SU-DHL-6 (cell line): ENCODE data around the gene LHX4.

Experiments
- H2AFZ ChIP-seq: fragments of 200-600 bp; sonication (generic); 2 replicates; pipeline ENCODE4 v1.6.1; 2014; ENCODE audit warnings: low read depth, mild to moderate bottlenecking, moderate library complexity, mixed read lengths, antibody characterized with exemption, low read length; ENCODE audit not compliant: severe bottlenecking
- H3F3A ChIP-seq: fragments of 200-600 bp; shearing (Covaris generic); 2 replicates; pipeline ENCODE4 v1.6.0; 2016; ENCODE audit warnings: antibody characterized with exemption, mild to moderate bottlenecking; ENCODE audit not compliant: insufficient read depth
- H3K27ac ChIP-seq: fragments of 200-600 bp; sonication (generic); 2 replicates; pipeline ENCODE4 v1.5.1; 2016; ENCODE audit warnings: low read depth, mild to moderate bottlenecking, low read length, moderate library complexity, mixed read lengths
- H3K27me3 ChIP-seq: fragments of 200-600 bp; sonication (generic), shearing (Covaris generic); 2 replicates; pipeline ENCODE4 v1.6.0; 2014; ENCODE audit warnings: mild to moderate bottlenecking, low read length
- H3K36me3 ChIP-seq: fragments of 200-600 bp; sonication (generic); 2 replicates; pipeline ENCODE4 v1.6.1; 2014; ENCODE audit warnings: mild to moderate bottlenecking, low read length, mixed read lengths
- H3K4me2 ChIP-seq: fragments of 300-600, 200-600 bp; shearing (Covaris generic), sonication (generic); 2 replicates; pipeline ENCODE4 v1.6.0; 2014; ENCODE audit warnings: low read length, low read depth, mild to moderate bottlenecking; ENCODE audit not compliant: poor library complexity, severe bottlenecking
- H3K4me3 ChIP-seq: fragments of 200-600 bp; sonication (generic); 2 replicates; pipeline ENCODE4 v1.5.1; 2014; ENCODE audit warnings: antibody characterized with exemption, low read length, mild to moderate bottlenecking, mixed read lengths; ENCODE audit not compliant: insufficient read depth, poor library complexity, severe bottlenecking
- H3K79me2 ChIP-seq: fragments of 200-600 bp; sonication (generic); 2 replicates; pipeline ENCODE4 v1.6.1; 2014; ENCODE audit warnings: mild to moderate bottlenecking, low read length, moderate library complexity; ENCODE audit not compliant: insufficient read depth
- H3K9ac ChIP-seq: fragments of 200-600 bp; sonication (generic); 2 replicates; pipeline ENCODE4 v1.7.0; 2014; ENCODE audit warnings: mild to moderate bottlenecking, low read length
- H3K9me2 ChIP-seq: fragments of 200-600 bp; sonication (generic); replicated peaks from 2 replicates; pipeline ENCODE4 v1.6.1; 2014; ENCODE audit warnings: low read length; ENCODE audit not compliant: insufficient read depth
- H3K9me3 ChIP-seq: fragments of 200-600 bp; sonication (generic); 2 replicates; pipeline ENCODE4 v1.6.1; 2014; ENCODE audit warnings: low read length, mixed read lengths; ENCODE audit not compliant: insufficient read depth
- H4K20me1 ChIP-seq: fragments of 200-600 bp; sonication (generic); 2 replicates; pipeline ENCODE4 v1.6.1; 2014; ENCODE audit warnings: low read depth, mild to moderate bottlenecking, antibody characterized with exemption, low read length, moderate library complexity, mixed read lengths
- CTCF ChIP-seq: fragments of 200-600 bp; sonication (generic); IDR thresholded peaks from one replicate; pipeline ENCODE4 v1.5.1; 2017; ENCODE audit warnings: antibody characterized with exemption, mild to moderate bottlenecking, low read length, moderate library complexity; ENCODE audit not compliant: insufficient read depth, poor library complexity, severe bottlenecking
- EZH2phosphoT487 ChIP-seq: fragments of 200-600 bp; sonication (generic), shearing (Covaris generic); conservative IDR thresholded peaks from 2 replicates; pipeline ENCODE4 v1.6.1; 2018; ENCODE audit warnings: mild to moderate bottlenecking, antibody characterized with exemption, low read length, moderate library complexity, mixed read lengths

The LHX4 gene

GRCh38 chr1:180241716-180242544, 11.9 kb downstream of the LHX4 start:
- Histone ChIP-seq H3K79me2 (no peaks in the 10 kb centered on the region), H3K36me3 (no peaks in the 10 kb centered on the region), H3K27ac (no peak overlapping the region), H2AFZ (no peak overlapping the region), H3K4me3 (no peak overlapping the region), H4K20me1 (no peaks in the 10 kb centered on the region), H3K9me3 (no peaks in the 10 kb centered on the region), H3F3A (no peaks in the 10 kb centered on the region), H3K9me2 (no peaks in the 10 kb centered on the region), H3K9ac (no peak overlapping the region), H3K27me3 (no peaks in the 10 kb centered on the region), H3K4me2 (no peak overlapping the region)
- no peak for TF ChIP-seq EZH2phosphoT487
- TF ChIP-seq CTCF: no peak

- Histone ChIP-seq H3K9ac (no peak overlapping the region), H3K36me3 (no peaks in the 10 kb centered on the region), H3K27me3 (no peaks in the 10 kb centered on the region), H4K20me1 (no peaks in the 10 kb centered on the region), H3K4me2 (no peak overlapping the region), H3K79me2 (no peaks in the 10 kb centered on the region), H3F3A (no peaks in the 10 kb centered on the region), H3K4me3 (no peak overlapping the region), H3K27ac (no peak overlapping the region), H3K9me3 (no peaks in the 10 kb centered on the region), H2AFZ (no peak overlapping the region), H3K9me2 (no peaks in the 10 kb centered on the region)
- TF ChIP-seq CTCF (no peak), EZH2phosphoT487 (no peak)
Measured at GRCh38 chr1:180243517-180244221, 13.6 kb downstream of the LHX4 start.

GRCh38 chr1:180244840-180245239, 14.8 kb downstream of the LHX4 start:
- no peak overlapping the region for H3K4me2 ChIP-seq
- H3K4me3 ChIP-seq: no peak overlapping the region
- H3F3A ChIP-seq: no peaks in the 10 kb centered on the region
- H3K79me2 ChIP-seq: no peaks in the 10 kb centered on the region
- no peaks in the 10 kb centered on the region for H3K27me3 ChIP-seq
- H3K27ac ChIP-seq: no peak overlapping the region
- H3K9me2 ChIP-seq: no peaks in the 10 kb centered on the region
- no peaks in the 10 kb centered on the region for H3K36me3 ChIP-seq
- H3K9me3 ChIP-seq: no peaks in the 10 kb centered on the region
- no peak overlapping the region for H3K9ac ChIP-seq
- TF ChIP-seq CTCF (no peak), EZH2phosphoT487 (no peak)
- no peaks in the 10 kb centered on the region for H4K20me1 ChIP-seq
- H2AFZ ChIP-seq: no peak overlapping the region
